Inflammatory macrophage treated with lipopolysaccharide for 4 hours (primary cell): ENCODE results near the gene DDAH1.

Experiments
- DNase-seq: peaks from one replicate; pipeline ENCODE4 v3.0.0-alpha.2; 2020

The DDAH1 gene

GRCh38 chr1:85386068-85386722 is 78.8 kb downstream of the DDAH1 start:
- DNase-seq, result no peak

DNA sequence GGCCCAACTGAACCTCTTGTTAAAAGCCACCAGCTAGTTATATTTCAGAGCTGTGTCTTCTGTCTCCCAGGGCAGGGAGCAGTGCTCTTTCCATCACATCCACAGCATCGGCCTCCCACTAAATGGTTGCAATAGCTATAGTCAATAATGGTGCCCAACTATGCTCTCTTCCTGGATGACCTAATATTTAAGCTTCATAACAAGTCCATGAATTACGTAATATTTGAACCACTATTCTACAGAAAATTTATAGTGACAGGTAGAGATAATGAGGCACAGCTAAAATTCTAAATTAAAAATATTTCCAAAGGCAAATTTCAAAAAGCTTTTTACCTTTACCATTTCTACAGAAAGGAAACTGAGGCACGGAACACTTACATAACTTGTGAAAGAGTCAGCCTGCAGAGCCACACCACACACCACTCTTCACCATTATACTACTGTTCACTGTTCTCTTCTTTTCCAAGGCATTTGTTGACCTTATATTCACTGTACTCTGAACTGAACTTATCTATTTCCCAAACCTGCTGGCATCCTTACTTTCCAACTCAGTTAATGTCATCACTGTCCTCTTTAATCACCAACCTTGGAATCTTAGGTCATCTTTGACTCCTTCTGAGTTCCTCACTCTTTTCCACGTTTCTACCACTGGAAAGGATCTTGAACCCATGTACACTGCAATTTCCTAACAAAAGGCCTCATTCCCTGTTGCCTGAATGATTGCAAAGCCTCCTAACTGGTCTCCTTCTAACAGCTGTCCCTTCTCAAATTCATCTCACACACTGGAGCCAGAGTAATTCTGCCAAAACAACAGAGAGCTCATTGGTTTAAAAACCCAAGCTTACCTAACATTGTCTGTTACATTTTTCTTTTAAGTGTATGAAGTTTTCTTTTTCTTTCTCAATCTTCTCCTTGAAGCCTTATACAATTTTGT is 85.5 kb downstream of the DDAH1 start:
- DNase-seq, result no peak

DNA sequence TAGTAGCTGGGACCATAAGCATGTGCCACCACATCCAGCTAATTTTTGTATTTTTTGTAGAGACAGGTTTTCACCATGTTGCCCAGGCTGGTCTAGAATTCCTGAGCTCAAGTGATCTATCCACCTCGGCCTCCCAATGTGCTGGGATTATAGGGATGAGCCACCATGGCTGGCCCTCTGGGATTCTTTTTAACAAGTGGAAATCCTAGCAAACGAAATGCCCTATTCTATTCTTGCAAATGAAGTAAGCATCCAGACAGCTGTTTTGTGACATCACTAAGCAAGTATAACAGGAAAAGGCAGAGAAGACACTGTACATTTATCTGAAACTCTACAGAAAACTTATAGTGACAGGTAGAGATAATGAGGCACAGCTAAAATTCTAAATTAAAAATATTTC is 86.4 kb downstream of the DDAH1 start:
- no peak for DNase-seq

DNA sequence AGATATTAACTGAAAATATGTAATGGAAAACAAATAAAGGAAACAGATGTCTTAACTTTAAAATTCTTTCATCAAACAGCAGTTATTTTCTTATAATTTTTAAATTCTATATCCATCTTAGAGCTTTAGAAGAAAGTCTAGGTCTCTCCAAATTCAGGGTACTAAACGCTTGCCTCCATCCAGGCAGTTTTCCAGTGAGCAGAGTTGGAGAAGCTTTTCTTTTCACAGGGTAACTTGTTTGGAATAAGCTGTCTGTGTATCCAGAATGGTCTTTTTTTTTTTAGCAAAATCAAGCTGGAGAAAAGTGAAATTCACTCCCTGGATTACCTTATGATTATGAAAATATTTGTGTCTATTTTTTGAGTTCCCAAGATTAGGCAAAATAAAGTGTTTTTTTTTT is 88.6 kb downstream of the DDAH1 start:
- no peak for DNase-seq

DNA sequence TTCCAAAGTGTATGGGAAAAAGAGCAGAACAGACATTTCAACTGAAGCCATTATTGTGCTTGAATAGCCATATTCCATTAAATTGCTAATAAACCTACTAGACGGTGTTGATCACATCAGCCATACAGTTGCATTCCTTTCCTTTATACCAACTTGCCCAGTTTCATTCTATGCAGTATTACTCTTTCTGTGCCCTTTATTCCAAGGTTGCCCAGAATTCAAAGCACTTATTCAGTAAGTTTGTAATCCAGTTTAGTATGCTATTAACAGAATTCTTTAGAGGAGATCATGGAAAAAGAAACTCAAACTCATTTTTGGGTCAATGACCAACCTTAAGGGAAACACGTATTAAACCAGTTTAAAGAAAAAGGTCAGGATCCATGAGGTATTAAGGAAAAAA is 89.5 kb downstream of the DDAH1 start:
- no peak for DNase-seq

DNA sequence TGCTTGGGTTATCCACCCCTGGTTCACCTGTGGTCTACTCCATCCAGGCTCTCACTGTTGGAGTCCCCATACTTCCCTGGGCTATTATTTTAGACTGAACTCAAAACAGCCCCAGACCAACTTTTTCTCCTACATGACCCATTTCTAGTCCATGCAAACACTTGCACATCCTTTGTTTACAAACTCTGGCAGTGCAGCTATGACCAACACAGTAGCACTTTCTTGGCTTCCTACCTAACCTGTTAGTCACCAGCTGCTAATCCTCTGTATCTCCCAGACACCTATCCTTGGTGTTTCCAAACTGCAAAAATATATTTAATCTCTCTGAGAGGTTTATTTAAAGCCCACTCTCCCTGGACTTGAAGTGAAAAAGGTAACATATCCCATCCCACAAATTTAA is 90.8 kb downstream of the DDAH1 start:
- no peak for DNase-seq

DNA sequence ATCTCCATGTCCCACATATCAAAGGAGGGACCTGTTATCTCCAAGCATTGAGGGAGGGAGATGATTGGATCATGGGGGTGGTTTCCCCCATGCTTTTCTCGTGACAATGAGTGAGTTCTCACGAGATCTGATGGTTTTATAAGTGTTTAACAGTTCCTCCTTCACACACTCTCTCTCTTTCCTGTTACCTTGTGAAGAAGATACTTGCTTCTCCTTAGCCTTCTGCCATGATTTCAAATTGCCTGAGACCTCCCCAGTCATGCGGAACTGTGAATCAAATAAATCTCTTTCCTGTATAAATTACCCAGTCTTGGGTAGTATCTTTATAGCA is 91.6 kb downstream of the DDAH1 start:
- no peak for DNase-seq

- DNase-seq, result peak; percentile 7
These were observed 92.1 kb downstream of the DDAH1 start for GRCh38 chr1:85372683-85373377.

GRCh38 chr1:85371021-85371420 is 93.9 kb downstream of the DDAH1 start:
- no peak for DNase-seq

GRCh38 chr1:85368073-85368770 is 96.7 kb downstream of the DDAH1 start:
- no peak for DNase-seq

DNA sequence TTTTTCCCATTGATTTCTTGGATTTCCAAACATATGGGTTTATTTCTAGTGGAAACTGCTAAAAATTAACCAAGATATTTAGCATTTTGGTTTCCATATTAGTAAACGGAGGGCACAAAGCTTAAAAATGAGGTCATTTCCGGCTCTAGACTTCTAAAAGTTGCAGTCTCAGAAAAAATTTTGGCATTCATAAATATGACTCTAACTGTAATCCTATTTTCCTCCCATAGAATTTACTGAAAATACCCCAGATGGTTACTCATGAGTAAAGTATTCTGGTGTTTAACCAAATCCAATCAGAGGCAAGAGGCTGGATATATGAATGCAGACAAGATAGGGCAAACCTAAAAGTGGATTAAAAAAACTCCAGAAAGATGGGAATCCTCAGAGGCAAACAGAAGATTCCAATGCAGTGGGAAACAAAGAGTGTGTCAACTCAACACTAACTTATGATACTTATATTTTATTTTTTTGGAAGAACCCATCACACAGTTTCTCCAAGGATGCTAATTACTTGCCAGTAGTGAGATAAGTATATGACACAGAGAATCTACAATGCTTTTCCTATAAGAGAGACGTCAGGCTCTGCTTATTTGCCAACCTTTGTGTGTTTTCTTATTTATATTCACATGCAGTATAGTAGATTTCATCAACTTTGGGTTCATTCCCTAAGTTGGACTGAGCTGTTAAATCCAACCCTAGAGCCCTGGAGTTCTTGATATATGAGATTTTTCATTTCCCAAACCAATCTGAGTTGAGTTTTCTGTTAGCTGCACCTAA is 98.4 kb downstream of the DDAH1 start:
- DNase-seq, result no peak

- DNase-seq, result no peak
These were observed 99.1 kb downstream of the DDAH1 start for GRCh38 chr1:85365851-85366250.

DNA sequence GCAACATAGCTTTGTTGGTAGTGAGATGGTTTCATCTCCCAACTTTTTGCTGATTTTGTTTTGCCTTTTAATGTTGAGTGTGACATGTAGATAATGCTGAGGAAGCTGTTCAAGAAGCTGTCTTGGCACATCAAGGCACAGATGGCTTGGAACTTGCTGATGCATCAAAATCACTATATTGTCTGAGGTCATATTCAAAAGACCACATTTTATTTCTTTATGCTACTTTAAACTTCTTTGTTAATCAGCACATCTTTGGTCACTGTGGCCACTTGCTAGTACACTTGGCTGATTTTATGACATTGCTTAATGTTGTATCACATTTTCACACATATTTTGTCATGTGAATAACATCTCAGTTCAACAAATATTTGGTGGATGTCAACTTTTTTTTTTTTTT is 101.4 kb downstream of the DDAH1 start:
- DNase-seq, result no peak

- no peak for DNase-seq
These were observed 101.9 kb downstream of the DDAH1 start for GRCh38 chr1:85363092-85363491.

- no peak for DNase-seq
These were observed 103.2 kb downstream of the DDAH1 start for GRCh38 chr1:85361606-85362296.

DNA sequence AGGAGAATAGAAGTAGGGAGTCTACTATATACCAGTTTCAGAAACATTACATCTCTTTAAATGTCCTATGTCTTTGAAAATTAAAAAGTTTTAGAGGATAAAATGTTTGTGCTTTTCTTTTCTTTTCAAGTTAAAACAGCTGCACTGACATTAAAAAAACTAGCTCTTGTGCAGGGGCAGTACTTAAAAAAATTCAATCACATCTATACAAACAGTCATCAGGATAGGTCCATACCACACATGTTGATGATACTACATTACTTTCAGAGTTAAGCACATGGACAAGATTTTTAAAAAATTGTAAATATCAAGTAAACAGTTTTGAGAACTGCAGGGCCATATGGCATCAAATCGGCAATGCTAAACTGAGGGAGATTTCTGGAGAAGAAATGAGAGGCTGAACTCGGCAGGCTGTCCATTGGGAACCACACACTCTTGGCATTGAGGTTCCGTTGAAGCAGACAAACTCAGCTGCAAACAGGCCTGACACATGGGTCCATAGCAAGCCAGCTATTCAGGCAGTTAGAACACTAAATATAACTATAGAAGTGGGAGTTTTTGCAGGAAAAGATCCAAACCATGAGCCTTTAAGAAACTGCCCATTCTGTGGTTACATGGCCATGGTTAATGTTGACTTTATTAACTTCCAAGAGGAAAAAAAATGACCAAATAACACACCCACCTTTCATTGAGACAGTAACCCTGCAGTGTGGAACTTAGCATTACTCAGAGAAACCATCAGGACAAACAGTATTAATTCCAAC is 104.0 kb downstream of the DDAH1 start:
- no peak for DNase-seq

- no peak for DNase-seq
These were observed 104.9 kb downstream of the DDAH1 start for GRCh38 chr1:85359874-85360721.

GRCh38 chr1:85358702-85359438 is 106.1 kb downstream of the DDAH1 start:
- DNase-seq, result no peak

DNA sequence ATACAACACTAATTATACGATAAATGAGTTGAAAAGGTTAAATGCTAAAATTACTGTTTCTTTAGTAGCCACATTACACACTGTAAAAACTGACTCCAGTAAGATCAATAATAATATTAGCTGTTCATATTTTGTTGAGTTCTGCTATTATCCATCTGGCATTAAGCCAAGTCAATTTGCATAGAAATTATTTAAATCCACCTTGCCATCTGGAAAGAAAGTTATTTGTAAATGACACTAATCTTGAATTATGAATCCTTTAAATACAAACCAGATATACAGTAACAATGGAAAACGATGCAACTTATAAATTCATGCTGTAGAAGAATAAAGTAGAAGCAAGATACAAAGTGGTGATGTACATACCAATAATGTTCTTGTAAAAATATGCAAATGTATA is 107.1 kb downstream of the DDAH1 start:
- no peak for DNase-seq
